GM19397 (cell line): Measurements from ENCODE around the gene MBNL1.
"Not testable (repeated sequence)": the region's sequence is repeated elsewhere in the genome, so short reads cannot be mapped to it uniquely, and the experiment has no call there.

Experiments used
- ATAC-seq: cut with Tn5 transposase; IDR thresholded peaks from one replicate; pipeline ENCODE4 v1.9.1; 2021; ENCODE audit warnings: mild to moderate bottlenecking, moderate library complexity; ENCODE audit not compliant: unreplicated experiment

MBNL1 gene

GRCh38 chr3:152317184-152317583 lies 48.5 kb downstream of the MBNL1 start:
- no peak for ATAC-seq

- ATAC-seq, result no peak
Observed at GRCh38 chr3:152317956-152318355, 49.2 kb downstream of the MBNL1 start.

- no peak for ATAC-seq
Observed at GRCh38 chr3:152318512-152318911, 49.8 kb downstream of the MBNL1 start.

GRCh38 chr3:152319256-152319655 lies 50.5 kb downstream of the MBNL1 start:
- ATAC-seq, result no peak

- ATAC-seq, result no peak
Observed at GRCh38 chr3:152319831-152320617, 51.3 kb downstream of the MBNL1 start.

- no peak for ATAC-seq
Observed at GRCh38 chr3:152321200-152321954, 52.6 kb downstream of the MBNL1 start.

GRCh38 chr3:152321955-152322377 lies 53.2 kb downstream of the MBNL1 start:
- ATAC-seq, result no peak

- peak; percentile 62 for ATAC-seq
Observed at GRCh38 chr3:152322756-152323155, 54.0 kb downstream of the MBNL1 start.

- peak; percentile 66 for ATAC-seq
Observed at GRCh38 chr3:152323834-152324233, 55.1 kb downstream of the MBNL1 start.

GRCh38 chr3:152325136-152325535 lies 56.4 kb downstream of the MBNL1 start:
- no peak for ATAC-seq

GRCh38 chr3:152327203-152327602 lies 58.5 kb downstream of the MBNL1 start:
- no peak for ATAC-seq

GRCh38 chr3:152328841-152329240 lies 60.1 kb downstream of the MBNL1 start:
- ATAC-seq, result no peak

GRCh38 chr3:152330559-152330958 lies 61.8 kb downstream of the MBNL1 start:
- ATAC-seq, result no peak

GRCh38 chr3:152331018-152331541 lies 62.4 kb downstream of the MBNL1 start:
- ATAC-seq, result no peak

GRCh38 chr3:152331998-152332397 lies 63.3 kb downstream of the MBNL1 start:
- ATAC-seq, result no peak

GRCh38 chr3:152333928-152334327 lies 65.2 kb downstream of the MBNL1 start:
- ATAC-seq, result no peak

- no peak for ATAC-seq
Observed at GRCh38 chr3:152334761-152335160, 66.0 kb downstream of the MBNL1 start.

- ATAC-seq, result no peak
Observed at GRCh38 chr3:152335273-152335672, 66.5 kb downstream of the MBNL1 start.

- ATAC-seq, result not testable (repeated sequence)
Observed at GRCh38 chr3:152337337-152337736, 68.6 kb downstream of the MBNL1 start.

- ATAC-seq, result no peak
Observed at GRCh38 chr3:152338159-152338720, 69.5 kb downstream of the MBNL1 start.

- ATAC-seq, result no peak
Observed at GRCh38 chr3:152339881-152340505, 71.3 kb downstream of the MBNL1 start.
